Transverse colon (tissue), 4 donors: ENCODE measurements around the gene IL36RN. TPM values are rescaled to one million over a fixed set of nuclear protein-coding genes. Genes with fewer than 3 reads are reported as not detected.

Experiments used
- DNase-seq: peaks from one replicate; pipeline ENCODE4 v3.0.0-alpha.2; 2019
- H3K27ac ChIP-seq, 4 donors: fragments of 200-600 bp; sonication (generic); 2 replicates each; pipeline ENCODE4 v1.5.1; 2016 to 2018; ENCODE audit warnings: inconsistent platforms in 4 of 4
- H3K27me3 ChIP-seq: fragments of 200-600 bp; sonication (generic); 2 replicates; pipeline ENCODE4 v1.5.1; 2017; ENCODE audit warnings: inconsistent platforms
- H3K36me3 ChIP-seq, 4 donors: fragments of 200-600 bp; sonication (generic); 2 replicates each; pipeline ENCODE4 v1.5.1; 2017 to 2019; ENCODE audit warnings: inconsistent platforms in 4 of 4
- H3K4me1 ChIP-seq, 4 donors: fragments of 200-600 bp; sonication (generic); 2 replicates each; pipeline ENCODE4 v1.5.1; 2017 to 2020; ENCODE audit warnings: inconsistent platforms in 4 of 4
- H3K4me3 ChIP-seq, 4 donors: fragments of 200-600 bp; sonication (generic); 1 replicate in 1 of 4; 2 replicates in 3 of 4; pipeline versions ENCODE4 v1.5.1 to v1.6.1; 2017 to 2019; ENCODE audit warnings: inconsistent platforms in 4 of 4
- H3K9me3 ChIP-seq, 2 donors: fragments of 200-600 bp; sonication (generic); 2 replicates each; pipeline ENCODE4 v1.5.1; 2017 to 2019; ENCODE audit warnings: inconsistent platforms in 2 of 2
- CTCF ChIP-seq, 5 experiments: fragments of 200-600 bp in 3 of 5; fragments of 450-650 bp in 2 of 5; sonication (generic) in 3 of 5; IDR thresholded peaks; 1 replicate in 2 of 5; 2 replicates in 3 of 5; pipeline ENCODE4 v1.5.1; 2016 to 2017; ENCODE audit warnings: antibody characterized with exemption in 5 of 5, inconsistent platforms in 3 of 5, mild to moderate bottlenecking in 2 of 5, moderate library complexity in 1 of 5
- EP300 ChIP-seq: sonication (generic); formaldehyde crosslinking; IDR thresholded peaks from one replicate; pipeline ENCODE4 v1.6.1; 2017; ENCODE audit warnings: antibody characterized with exemption, low read depth
- POLR2A ChIP-seq: fragments of 450-650 bp; IDR thresholded peaks from one replicate; pipeline ENCODE4 v1.6.1; 2016; ENCODE audit warnings: antibody characterized with exemption, mild to moderate bottlenecking, moderate library complexity
- POLR2AphosphoS5 ChIP-seq, 3 donors: sonication (generic); formaldehyde crosslinking; IDR thresholded peaks; one replicate each; pipeline ENCODE4 v1.6.1; 2016; ENCODE audit warnings: antibody characterized with exemption in 3 of 3
- WGBS, 2 donors: methylation state at CpG; one replicate each; pipeline ENCODE4 v1.1.5; 2018; ENCODE audit warnings: low coverage in 1 of 2; 5-methylcytosine and 5-hydroxymethylcytosine counted together
- in situ Hi-C, 4 donors: fragments of 200-750 bp; cut with MboI; loops; one replicate each; pipeline versions ENCODE4 v1.15.0 to v1.15.1; 2017; ENCODE audit warnings: low sequenced_read_pairs in 3 of 4, low pct_ligation_motif_present in 1 of 4, low pct_unique_long_range_greater_than_20kb in 1 of 4
- intact Hi-C: fragments of 100-400 bp; cut with DNase I; formaldehyde crosslinking; loops from one replicate; pipeline ENCODE4 v1.15.1; 2023; ENCODE audit warnings: low total_unique reads
- total RNA-seq, 4 donors: library from RNA; depleted of rRNA; stranded (reverse); fragments of >200 nt; gene quantifications; one replicate each; pipeline ENCODE4 v1.1.0, GENCODE V29; 2016

The IL36RN gene
- total RNA-seq, 4 donors from 2014 or later = not detected

- intact Hi-C loops (no loop called here), in situ Hi-C loops (no loop called here)
- Histone ChIP-seq H3K4me3 (no peak overlapping the region), H3K9me3 (no peaks in the 10 kb centered on the region), H3K36me3 (no peaks in the 10 kb centered on the region), H3K27ac (no peak overlapping the region), H3K27me3 (peaks cover 25% of the 10 kb centered on the region), H3K4me1 (peaks cover 0 to 2% (median 0%) of the 10 kb centered on the region in 4 donors)
- TF ChIP-seq CTCF (IDR thresholded peaks at IDR 0.05) (no peak), POLR2AphosphoS5 (IDR thresholded peaks at IDR 0.05) (no peak), EP300 (no peak), POLR2A (no peak)
- WGBS, 2 donors = 73 to 83% methylated on average over 3 of the region's 3 CpGs
- DNase-seq = no peak
Measured at GRCh38 chr2:113034016-113034415, 25.0 kb upstream of the IL36RN start.

GRCh38 chr2:113036763-113037162 is 22.2 kb upstream of the IL36RN start:
- Histone ChIP-seq H3K27ac (no peak overlapping the region), H3K4me3 (no peak overlapping the region), H3K27me3 (peaks cover 7% of the 10 kb centered on the region), H3K9me3 (no peaks in the 10 kb centered on the region), H3K36me3 (no peaks in the 10 kb centered on the region), H3K4me1 (peaks cover 0 to 15% (median 0%) of the 10 kb centered on the region in 4 donors)
- WGBS, 2 donors = 90% methylated on average over 9 of the region's 9 CpGs; no CpG with 5 or more reads in 1 of the 2 donors
- TF ChIP-seq POLR2A (no peak), CTCF (IDR thresholded peaks at IDR 0.05) (no peak), POLR2AphosphoS5 (IDR thresholded peaks at IDR 0.05) (no peak), EP300 (no peak)
- in situ Hi-C loops (no loop called here), intact Hi-C loops (no loop called here)
- no peak for DNase-seq

- Histone ChIP-seq H3K27me3 (peaks cover 7% of the 10 kb centered on the region), H3K9me3 (no peaks in the 10 kb centered on the region), H3K36me3 (no peaks in the 10 kb centered on the region), H3K27ac (no peak overlapping the region), H3K4me3 (no peak overlapping the region), H3K4me1 (peaks cover 0 to 15% (median 0%) of the 10 kb centered on the region in 4 donors)
- 78% methylated on average over 3 of the region's 3 CpGs; no CpG with 5 or more reads in 1 of the 2 donors for WGBS, 2 donors
- in situ Hi-C loops = no loop called here
- no peak for TF ChIP-seq CTCF (IDR thresholded peaks at IDR 0.05)
- no peak for TF ChIP-seq POLR2AphosphoS5 (IDR thresholded peaks at IDR 0.05)
- intact Hi-C loops = no loop called here
- DNase-seq = no peak
Measured at GRCh38 chr2:113038291-113038690, 20.7 kb upstream of the IL36RN start.

- Histone ChIP-seq H3K4me3 (no peak overlapping the region), H3K27ac (no peak overlapping the region), H3K27me3 (peaks cover 4% of the 10 kb centered on the region), H3K9me3 (no peaks in the 10 kb centered on the region), H3K36me3 (no peaks in the 10 kb centered on the region), H3K4me1 (peaks cover 0 to 15% (median 0%) of the 10 kb centered on the region in 4 donors)
- in situ Hi-C loops = no loop called here
- WGBS, 2 donors = 59% methylated on average over 2 of the region's 2 CpGs; no CpG with 5 or more reads in 1 of the 2 donors
- intact Hi-C loops = no loop called here
- no peak for TF ChIP-seq POLR2AphosphoS5 (IDR thresholded peaks at IDR 0.05)
- TF ChIP-seq POLR2A = no peak
- TF ChIP-seq EP300 = no peak
- TF ChIP-seq CTCF (IDR thresholded peaks at IDR 0.05) = no peak
- no peak for DNase-seq
Measured at GRCh38 chr2:113039158-113039557, 19.8 kb upstream of the IL36RN start.
